ENCODE results near the gene EXD3.

The EXD3 gene

GRCh38 chr9:137398561-137399468 lies 24.1 kb downstream of the EXD3 start:
- no peaks in the 10 kb centered on the region for H3K27me3 ChIP-seq (replicated peaks; ENCODE audit: control insufficient read depth, insufficient read depth, low read length)
- H3K9ac ChIP-seq (ENCODE audit: low read length): no peak overlapping the region
- peaks cover 6% of the 10 kb centered on the region for H3K4me1 ChIP-seq (ENCODE audit: control insufficient read depth, insufficient read depth, low read length)
- no peaks in the 10 kb centered on the region for H3K9me3 ChIP-seq (ENCODE audit: control insufficient read depth, low read length)
- H3K36me3 ChIP-seq (ENCODE audit: control insufficient read depth, insufficient read depth, low read length, severe bottlenecking): no peaks in the 10 kb centered on the region
- DNase-seq (ENCODE audit: low read depth): no peak
- no peak overlapping the region for H3K4me3 ChIP-seq (ENCODE audit: low read length)

- Histone ChIP-seq H3K9me3 (ENCODE audit: control insufficient read depth, low read length) (no peaks in the 10 kb centered on the region), H3K9ac (ENCODE audit: low read length) (no peak overlapping the region), H3K27me3 (replicated peaks; ENCODE audit: control insufficient read depth, insufficient read depth, low read length) (no peaks in the 10 kb centered on the region), H3K4me3 (ENCODE audit: low read length) (no peak overlapping the region), H3K4me1 (ENCODE audit: control insufficient read depth, insufficient read depth, low read length) (peaks cover 6% of the 10 kb centered on the region), H3K36me3 (ENCODE audit: control insufficient read depth, insufficient read depth, low read length, severe bottlenecking) (no peaks in the 10 kb centered on the region)
- DNase-seq (ENCODE audit: low read depth): no peak
These were observed 25.1 kb downstream of the EXD3 start for GRCh38 chr9:137397675-137398423.

- H3K4me3 ChIP-seq (ENCODE audit: low read length): no peak overlapping the region
- H3K36me3 ChIP-seq (ENCODE audit: control insufficient read depth, insufficient read depth, low read length, severe bottlenecking): no peaks in the 10 kb centered on the region
- no peaks in the 10 kb centered on the region for H3K9me3 ChIP-seq (ENCODE audit: control insufficient read depth, low read length)
- no peaks in the 10 kb centered on the region for H3K27me3 ChIP-seq (replicated peaks; ENCODE audit: control insufficient read depth, insufficient read depth, low read length)
- DNase-seq (ENCODE audit: low read depth): no peak
- no peak overlapping the region for H3K9ac ChIP-seq (ENCODE audit: low read length)
- peaks cover 6% of the 10 kb centered on the region for H3K4me1 ChIP-seq (ENCODE audit: control insufficient read depth, insufficient read depth, low read length)
These were observed 26.2 kb downstream of the EXD3 start for GRCh38 chr9:137396634-137397367.

GRCh38 chr9:137396227-137396626 lies 26.7 kb downstream of the EXD3 start:
- peak; percentile 54 for DNase-seq (ENCODE audit: low read depth)
- Histone ChIP-seq H3K9ac (ENCODE audit: low read length) (no peak overlapping the region), H3K27me3 (replicated peaks; ENCODE audit: control insufficient read depth, insufficient read depth, low read length) (no peaks in the 10 kb centered on the region), H3K4me1 (ENCODE audit: control insufficient read depth, insufficient read depth, low read length) (peaks cover 6% of the 10 kb centered on the region), H3K9me3 (ENCODE audit: control insufficient read depth, low read length) (no peaks in the 10 kb centered on the region), H3K36me3 (ENCODE audit: control insufficient read depth, insufficient read depth, low read length, severe bottlenecking) (no peaks in the 10 kb centered on the region), H3K4me3 (ENCODE audit: low read length) (no peak overlapping the region)

GRCh38 chr9:137395666-137396010 lies 27.3 kb downstream of the EXD3 start:
- Histone ChIP-seq H3K4me3 (ENCODE audit: low read length) (no peak overlapping the region), H3K4me1 (ENCODE audit: control insufficient read depth, insufficient read depth, low read length) (peaks cover 6% of the 10 kb centered on the region), H3K9ac (ENCODE audit: low read length) (no peak overlapping the region), H3K9me3 (ENCODE audit: control insufficient read depth, low read length) (no peaks in the 10 kb centered on the region), H3K36me3 (ENCODE audit: control insufficient read depth, insufficient read depth, low read length, severe bottlenecking) (no peaks in the 10 kb centered on the region), H3K27me3 (replicated peaks; ENCODE audit: control insufficient read depth, insufficient read depth, low read length) (no peaks in the 10 kb centered on the region)
- DNase-seq (ENCODE audit: low read depth): no peak

GRCh38 chr9:137394866-137395665 lies 27.9 kb downstream of the EXD3 start:
- no peaks in the 10 kb centered on the region for H3K9me3 ChIP-seq (ENCODE audit: control insufficient read depth, low read length)
- DNase-seq (ENCODE audit: low read depth): no peak
- no peak overlapping the region for H3K9ac ChIP-seq (ENCODE audit: low read length)
- no peaks in the 10 kb centered on the region for H3K27me3 ChIP-seq (replicated peaks; ENCODE audit: control insufficient read depth, insufficient read depth, low read length)
- H3K4me3 ChIP-seq (ENCODE audit: low read length): no peak overlapping the region
- H3K36me3 ChIP-seq (ENCODE audit: control insufficient read depth, insufficient read depth, low read length, severe bottlenecking): no peaks in the 10 kb centered on the region
- peaks cover 6% of the 10 kb centered on the region for H3K4me1 ChIP-seq (ENCODE audit: control insufficient read depth, insufficient read depth, low read length)

GRCh38 chr9:137393176-137394150 lies 29.5 kb downstream of the EXD3 start:
- Histone ChIP-seq H3K4me1 (ENCODE audit: control insufficient read depth, insufficient read depth, low read length) (peaks cover 6% of the 10 kb centered on the region), H3K27me3 (replicated peaks; ENCODE audit: control insufficient read depth, insufficient read depth, low read length) (no peaks in the 10 kb centered on the region), H3K9me3 (ENCODE audit: control insufficient read depth, low read length) (no peaks in the 10 kb centered on the region), H3K36me3 (ENCODE audit: control insufficient read depth, insufficient read depth, low read length, severe bottlenecking) (no peaks in the 10 kb centered on the region), H3K4me3 (ENCODE audit: low read length) (no peak overlapping the region), H3K9ac (ENCODE audit: low read length) (no peak overlapping the region)
- no peak for DNase-seq (ENCODE audit: low read depth)

GRCh38 chr9:137392232-137393007 lies 30.5 kb downstream of the EXD3 start:
- Histone ChIP-seq H3K9me3 (ENCODE audit: control insufficient read depth, low read length) (no peaks in the 10 kb centered on the region), H3K36me3 (ENCODE audit: control insufficient read depth, insufficient read depth, low read length, severe bottlenecking) (no peaks in the 10 kb centered on the region), H3K4me1 (ENCODE audit: control insufficient read depth, insufficient read depth, low read length) (peaks cover 6% of the 10 kb centered on the region), H3K9ac (ENCODE audit: low read length) (no peak overlapping the region), H3K27me3 (replicated peaks; ENCODE audit: control insufficient read depth, insufficient read depth, low read length) (no peaks in the 10 kb centered on the region), H3K4me3 (ENCODE audit: low read length) (no peak overlapping the region)
- no peak for DNase-seq (ENCODE audit: low read depth)

- no peaks in the 10 kb centered on the region for H3K36me3 ChIP-seq (ENCODE audit: control insufficient read depth, insufficient read depth, low read length, severe bottlenecking)
- no peak overlapping the region for H3K9ac ChIP-seq (ENCODE audit: low read length)
- no peak overlapping the region for H3K4me3 ChIP-seq (ENCODE audit: low read length)
- DNase-seq (ENCODE audit: low read depth): no peak
- H3K9me3 ChIP-seq (ENCODE audit: control insufficient read depth, low read length): no peaks in the 10 kb centered on the region
- H3K27me3 ChIP-seq (replicated peaks; ENCODE audit: control insufficient read depth, insufficient read depth, low read length): no peaks in the 10 kb centered on the region
- H3K4me1 ChIP-seq (ENCODE audit: control insufficient read depth, insufficient read depth, low read length): peaks cover 4% of the 10 kb centered on the region
These were observed 31.6 kb downstream of the EXD3 start for GRCh38 chr9:137391411-137391754.

All from adipocyte (in vitro differentiated cells).